ENCODE data around the gene NFATC2.

DNA sequence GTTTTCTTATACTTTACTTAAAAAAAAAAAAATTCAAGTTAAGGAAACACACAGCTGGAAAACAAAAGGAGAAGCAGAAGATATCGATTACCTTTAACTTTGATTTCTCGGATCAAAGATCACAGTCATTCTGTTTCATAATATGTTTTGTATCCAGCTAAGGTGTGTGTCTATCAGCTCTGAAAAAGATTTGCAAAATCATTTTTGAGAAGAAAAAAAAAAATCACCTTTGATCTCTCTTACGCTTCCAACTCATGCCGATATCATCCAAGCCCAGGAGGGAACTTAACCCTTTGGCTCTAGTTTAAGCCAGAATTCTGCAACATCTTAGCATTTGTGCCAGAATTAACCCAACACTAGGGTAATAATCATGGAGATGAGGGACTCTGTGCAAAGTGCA, 144.0 kb downstream of the NFATC2 start:
- TF ChIP-seq CTCF (IDR thresholded peaks at IDR 0.05; ENCODE audit: insufficient read depth, low read depth, low read length) (no peak), EZH2 (IDR thresholded peaks at IDR 0.05; ENCODE audit: insufficient read depth, low read length) (no peak)

Data from astrocyte (in vitro differentiated cells and primary cell).